DND-41 (cell line): Measurements from ENCODE around the gene COA1.

ENCODE experiments used
- CTCF ChIP-seq: IDR thresholded peaks from 2 replicates; pipeline ENCODE4 v1.5.1; 2012; ENCODE audit warnings: borderline replicate concordance, low read length, moderate library complexity, mild to moderate bottlenecking; ENCODE audit not compliant: poor library complexity, severe bottlenecking; ENCODE audit errors: extremely low read depth
- EZH2 ChIP-seq: IDR thresholded peaks from 3 replicates; pipeline ENCODE4 v1.6.1; 2012; ENCODE audit warnings: borderline replicate concordance, low read depth, mild to moderate bottlenecking, moderate library complexity, low read length, inconsistent platforms; ENCODE audit not compliant: severe bottlenecking

GRCh38 chr7:43727003-43727402 is 2.3 kb downstream of the COA1 start:
- TF ChIP-seq CTCF, result no peak
- no peak for TF ChIP-seq EZH2
